K562 (cell line): ENCODE results near the gene HSD17B12. TPM values are rescaled to one million over a fixed set of nuclear protein-coding genes. Genes with fewer than 3 reads are reported as not detected.

ENCODE experiments used
- BDP1 ChIP-seq: IDR thresholded peaks from 3 replicates; pipeline ENCODE4 v1.6.1; 2011; ENCODE audit not compliant: insufficient read length, insufficient read depth
- CREB1 ChIP-seq, 2 experiments: sonication (generic) in 1 of 2; formaldehyde crosslinking in 1 of 2; IDR thresholded peaks; 2 replicates each; pipeline versions ENCODE4 v1.6.1 to v1.8.0; 2012 to 2022; ENCODE audit warnings: inconsistent platforms in 1 of 2, mild to moderate bottlenecking in 1 of 2, missing genetic modification reagents in 1 of 2, moderate library complexity in 1 of 2
- DMBX1 ChIP-seq: fragments of 250-450 bp; sonication (Bioruptor Pico); IDR thresholded peaks from 2 replicates; pipeline ENCODE4 v1.8.0; 2022; ENCODE audit warnings: inconsistent platforms, mild to moderate bottlenecking, moderate library complexity, borderline replicate concordance
- MED1 ChIP-seq: sonication (generic); formaldehyde crosslinking; IDR thresholded peaks from 2 replicates; pipeline ENCODE4 v1.8.1; 2023; ENCODE audit warnings: missing genetic modification reagents, borderline replicate concordance
- NEUROD1 ChIP-seq: fragments of 150-350 bp; IDR thresholded peaks from 2 replicates; pipeline ENCODE4 v1.6.1; 2014; ENCODE audit warnings: borderline replicate concordance, low read length, low read depth; ENCODE audit not compliant: partially characterized antibody
- PPARD ChIP-seq: fragments of 250-450 bp; sonication (Bioruptor Pico); IDR thresholded peaks from 2 replicates; pipeline ENCODE4 v1.8.0; 2022; ENCODE audit warnings: inconsistent platforms, mild to moderate bottlenecking, moderate library complexity
- PRMT5 ChIP-seq: sonication (generic); formaldehyde crosslinking; IDR thresholded peaks from 2 replicates; pipeline ENCODE4 v1.5.0; 2020; ENCODE audit warnings: missing genetic modification reagents
- SNRNP70 ChIP-seq: fragments of 200-400 bp; formaldehyde crosslinking; optimal IDR thresholded peaks from 2 replicates; pipeline ENCODE3; 2017; ENCODE audit warnings: low read depth, low read length
- STAT5B ChIP-seq: fragments of 250-450 bp; sonication (Bioruptor Pico); IDR thresholded peaks from 2 replicates; pipeline ENCODE4 v1.8.0; 2021; ENCODE audit warnings: mild to moderate bottlenecking, inconsistent platforms
- TEAD2 ChIP-seq: fragments of 450-650 bp; IDR thresholded peaks from 2 replicates; pipeline ENCODE4 v1.6.1; 2016; ENCODE audit warnings: missing genetic modification characterization, control low read depth, missing compliant biosample characterization
- WHSC1 ChIP-seq: IDR thresholded peaks from one replicate; pipeline ENCODE4 v1.6.1; 2012; ENCODE audit warnings: low read length, control low read depth, inconsistent platforms
- ZNF253 ChIP-seq: fragments of 250-450 bp; sonication (Bioruptor Pico); conservative IDR thresholded peaks from 2 replicates; pipeline ENCODE4 v1.6.1; 2021; ENCODE audit warnings: mild to moderate bottlenecking
- ZNF384 ChIP-seq: IDR thresholded peaks from 2 replicates; pipeline ENCODE4 v1.6.1; 2012; ENCODE audit warnings: low read depth, low read length, improper control_type of control experiment
- polyA plus RNA-seq, 8 experiments: library from polyadenylated mRNA; depleted of rRNA in 4 of 8; stranded (reverse) in 5 of 8; unstranded in 3 of 8; fragments of >200 nt; fragmentation: Nextera tagmentation in 2 of 8; fragmentation: Illumina TruSeq in 1 of 8; extraction: Ambion mirVana in 2 of 8; extraction: Trizol in 1 of 8; gene quantifications; 2 replicates each; pipeline versions ENCODE4 v1.2.1 to v1.2.3, GENCODE V29; 2011 to 2014; ENCODE audit warnings: inconsistent platforms in 1 of 8, missing spikeins in 1 of 8
- total RNA-seq, 7 experiments: library from RNA; depleted of rRNA in 6 of 7; stranded (reverse); fragments of >200 nt in 6 of 7; fragmentation: Illumina TruSeq in 2 of 7; extraction: Trizol in 2 of 7; gene quantifications; 2 replicates each; pipeline versions ENCODE4 v1.2.1 to v1.2.3, GENCODE V29; 2011 to 2021; ENCODE audit warnings: low replicate concordance in 1 of 7
- TF ChIP-seq, protein P1 (sequence below), 2 experiments: fragments of 450-650 bp; IDR thresholded peaks; 2 replicates each; pipeline ENCODE4 v1.6.1; 2016; ENCODE audit warnings: mild to moderate bottlenecking in 2 of 2, borderline replicate concordance in 1 of 2, low read depth in 1 of 2, moderate library complexity in 1 of 2
- TF ChIP-seq, protein P2 (sequence below): fragments of 250-450 bp; sonication (Bioruptor Pico); IDR thresholded peaks from 2 replicates; pipeline ENCODE4 v1.4.0; 2020; ENCODE audit warnings: mild to moderate bottlenecking, moderate library complexity

The HSD17B12 gene
- total and polyA plus RNA-seq, 9 of the 15 experiments (the other 6 are each of a cell fraction or from before 2014, with no cell fraction given) = 9.1 to 34.5 (median 23.3) TPM

- TF ChIP-seq, protein P1, sequence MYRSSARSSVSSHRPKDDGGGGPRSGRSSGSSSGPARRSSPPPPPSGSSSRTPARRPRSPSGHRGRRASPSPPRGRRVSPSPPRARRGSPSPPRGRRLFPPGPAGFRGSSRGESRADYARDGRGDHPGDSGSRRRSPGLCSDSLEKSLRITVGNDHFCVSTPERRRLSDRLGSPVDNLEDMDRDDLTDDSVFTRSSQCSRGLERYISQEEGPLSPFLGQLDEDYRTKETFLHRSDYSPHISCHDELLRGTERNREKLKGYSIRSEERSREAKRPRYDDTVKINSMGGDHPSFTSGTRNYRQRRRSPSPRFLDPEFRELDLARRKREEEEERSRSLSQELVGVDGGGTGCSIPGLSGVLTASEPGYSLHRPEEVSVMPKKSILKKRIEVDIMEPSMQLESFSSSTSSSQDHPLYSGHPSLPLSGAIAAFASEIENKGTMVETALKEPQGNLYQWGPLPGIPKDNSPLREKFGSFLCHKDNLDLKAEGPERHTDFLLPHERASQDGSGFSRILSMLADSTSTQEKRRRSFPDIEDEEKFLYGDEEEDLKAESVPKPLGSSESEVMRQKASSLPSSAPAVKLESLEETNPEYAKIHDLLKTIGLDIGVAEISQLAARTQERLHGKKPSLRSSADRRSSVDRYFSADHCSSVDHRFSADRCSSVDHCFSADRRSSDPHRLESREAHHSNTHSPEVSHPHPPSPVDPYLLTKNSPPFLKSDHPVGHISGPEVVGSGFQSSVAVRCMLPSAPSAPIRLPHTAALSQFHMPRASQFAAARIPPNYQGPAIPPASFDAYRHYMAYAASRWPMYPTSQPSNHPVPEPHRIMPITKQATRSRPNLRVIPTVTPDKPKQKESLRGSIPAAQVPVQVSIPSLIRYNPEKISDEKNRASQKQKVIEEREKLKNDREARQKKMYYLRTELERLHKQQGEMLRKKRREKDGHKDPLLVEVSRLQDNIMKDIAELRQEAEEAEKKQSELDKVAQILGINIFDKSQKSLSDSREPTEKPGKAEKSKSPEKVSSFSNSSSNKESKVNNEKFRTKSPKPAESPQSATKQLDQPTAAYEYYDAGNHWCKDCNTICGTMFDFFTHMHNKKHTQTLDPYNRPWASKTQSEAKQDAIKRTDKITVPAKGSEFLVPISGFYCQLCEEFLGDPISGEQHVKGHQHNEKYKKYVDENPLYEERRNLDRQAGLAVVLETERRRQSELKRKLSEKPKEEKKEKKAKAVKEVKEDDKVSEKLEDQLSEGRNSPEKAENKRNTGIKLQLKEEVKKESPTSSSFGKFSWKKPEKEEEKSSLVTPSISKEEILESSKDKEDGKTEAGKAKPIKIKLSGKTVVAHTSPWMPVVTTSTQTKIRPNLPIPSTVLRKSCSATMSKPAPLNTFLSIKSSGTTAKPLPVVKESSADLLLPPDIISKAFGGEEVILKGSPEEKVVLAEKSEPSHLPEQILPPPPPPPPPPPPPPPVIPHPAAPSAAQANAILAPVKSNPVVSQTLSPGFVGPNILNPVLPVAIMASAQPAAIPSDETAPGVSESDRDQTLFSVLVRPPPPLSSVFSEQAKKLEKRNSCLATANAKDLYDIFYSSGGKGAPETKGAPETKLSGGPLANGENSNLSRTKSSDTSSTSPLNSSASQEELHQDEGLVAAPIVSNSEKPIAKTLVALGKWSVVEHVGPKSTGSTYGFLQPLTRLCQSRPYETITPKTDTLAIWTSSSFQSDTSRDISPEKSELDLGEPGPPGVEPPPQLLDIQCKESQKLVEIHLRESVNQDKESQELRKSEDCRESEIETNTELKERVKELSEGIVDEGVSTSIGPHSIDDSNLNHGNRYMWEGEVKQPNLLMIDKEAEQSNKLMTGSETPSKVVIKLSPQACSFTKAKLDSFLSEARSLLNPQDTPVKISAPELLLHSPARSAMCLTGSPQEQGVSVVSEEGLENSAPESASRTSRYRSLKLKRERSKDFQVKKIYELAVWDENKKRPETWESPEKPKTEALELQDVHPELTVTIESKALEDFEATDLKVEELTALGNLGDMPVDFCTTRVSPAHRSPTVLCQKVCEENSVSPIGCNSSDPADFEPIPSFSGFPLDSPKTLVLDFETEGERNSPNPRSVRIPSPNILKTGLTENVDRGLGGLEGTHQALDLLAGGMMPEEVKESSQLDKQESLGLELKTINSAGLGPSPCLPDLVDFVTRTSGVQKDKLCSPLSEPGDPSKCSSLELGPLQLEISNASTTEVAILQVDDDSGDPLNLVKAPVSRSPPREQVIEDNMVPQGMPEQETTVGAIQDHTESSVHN (IDR thresholded peaks at IDR 0.05; ENCODE audit: borderline replicate concordance in 1 of 2, low read depth in 1 of 2) = no peak
- TF ChIP-seq BDP1 (no peak), DMBX1 (CRISPR knock-in tag) (peak; percentile 38; the same call in 1 of the 2 replicates), TEAD2 (tag) (no peak), ZNF384 (no peak), ZNF253 (CRISPR knock-in tag) (no peak), CREB1 (IDR thresholded peaks at IDR 0.05) (no peak), CREB1 (CRISPR knock-in tag; IDR thresholded peaks at IDR 0.05) (no peak), MED1 (CRISPR knock-in tag) (no peak), PPARD (CRISPR knock-in tag) (no peak), WHSC1 (no peak), PRMT5 (CRISPR knock-in tag) (no peak), STAT5B (CRISPR knock-in tag) (no peak), NEUROD1 (peak; percentile 44), SNRNP70 (no peak)
- TF ChIP-seq, protein P2, sequence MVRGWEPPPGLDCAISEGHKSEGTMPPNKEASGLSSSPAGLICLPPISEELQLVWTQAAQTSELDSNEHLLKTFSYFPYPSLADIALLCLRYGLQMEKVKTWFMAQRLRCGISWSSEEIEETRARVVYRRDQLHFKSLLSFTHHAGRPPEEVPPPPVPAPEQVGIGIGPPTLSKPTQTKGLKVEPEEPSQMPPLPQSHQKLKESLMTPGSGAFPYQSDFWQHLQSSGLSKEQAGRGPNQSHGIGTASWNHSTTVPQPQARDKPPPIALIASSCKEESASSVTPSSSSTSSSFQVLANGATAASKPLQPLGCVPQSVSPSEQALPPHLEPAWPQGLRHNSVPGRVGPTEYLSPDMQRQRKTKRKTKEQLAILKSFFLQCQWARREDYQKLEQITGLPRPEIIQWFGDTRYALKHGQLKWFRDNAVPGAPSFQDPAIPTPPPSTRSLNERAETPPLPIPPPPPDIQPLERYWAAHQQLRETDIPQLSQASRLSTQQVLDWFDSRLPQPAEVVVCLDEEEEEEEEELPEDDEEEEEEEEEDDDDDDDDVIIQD (CRISPR knock-in tag) = no peak
Measured at GRCh38 chr11:43693731-43694130, 13.2 kb downstream of the HSD17B12 start (continued).
